Esophagus muscularis mucosa (tissue), 4 donors: ENCODE measurements around the gene GABRD.

Experiments
- CTCF ChIP-seq, 3 experiments: fragments of 200-600 bp in 2 of 3; fragments of 450-650 bp in 1 of 3; sonication (generic) in 2 of 3; IDR thresholded peaks; one replicate each; pipeline ENCODE4 v1.5.1; 2017 to 2019; ENCODE audit warnings: antibody characterized with exemption in 3 of 3, mild to moderate bottlenecking in 2 of 3, moderate library complexity in 1 of 3
- EP300 ChIP-seq: sonication (generic); formaldehyde crosslinking; IDR thresholded peaks from one replicate; pipeline ENCODE4 v1.6.1; 2017; ENCODE audit warnings: antibody characterized with exemption
- POLR2AphosphoS5 ChIP-seq, 2 donors: sonication (generic); formaldehyde crosslinking; IDR thresholded peaks; one replicate each; pipeline ENCODE4 v1.6.1; 2017; ENCODE audit warnings: antibody characterized with exemption in 2 of 2

GRCh38 chr1:2038229-2038628 is 19.1 kb downstream of the GABRD start:
- no peak for TF ChIP-seq CTCF (IDR thresholded peaks at IDR 0.05)
- no peak for TF ChIP-seq EP300
- no peak for TF ChIP-seq POLR2AphosphoS5 (IDR thresholded peaks at IDR 0.05)
